Measurements from ENCODE around the gene DNTT. TPM values are rescaled to one million over a fixed set of nuclear protein-coding genes. Genes with fewer than 3 reads are reported as not detected.

The DNTT gene
- polyA plus RNA-seq, result not detected

DNA sequence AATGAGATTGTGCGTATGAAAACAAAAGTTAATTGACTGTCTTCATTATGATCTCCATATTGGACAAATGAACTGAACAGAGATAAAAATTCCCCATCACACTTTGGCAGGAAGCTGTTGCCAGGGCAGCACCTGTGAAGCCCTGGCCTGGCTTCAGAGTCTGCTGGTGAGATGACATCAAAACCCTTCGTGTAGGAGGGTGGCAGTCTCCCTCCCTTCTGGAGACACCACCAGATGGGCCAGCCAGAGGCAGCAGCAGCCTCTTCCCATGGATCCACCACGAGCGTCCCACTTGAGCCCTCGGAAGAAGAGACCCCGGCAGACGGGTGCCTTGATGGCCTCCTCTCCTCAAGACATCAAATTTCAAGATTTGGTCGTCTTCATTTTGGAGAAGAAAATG, at the start of gene DNTT:
Gene DNTT (plus strand): TSS at position 205 of the 400 bp plus-strand sequence. CDS start 64 bp downstream, at position 269.
- 83 to 91% (median 85%) methylated on average over 8 of the region's 8 CpGs for WGBS, 3 donors
- no peak within 1 kb of the TSS for H3K27ac ChIP-seq (ENCODE audit: low read depth, low read length)

DNA sequence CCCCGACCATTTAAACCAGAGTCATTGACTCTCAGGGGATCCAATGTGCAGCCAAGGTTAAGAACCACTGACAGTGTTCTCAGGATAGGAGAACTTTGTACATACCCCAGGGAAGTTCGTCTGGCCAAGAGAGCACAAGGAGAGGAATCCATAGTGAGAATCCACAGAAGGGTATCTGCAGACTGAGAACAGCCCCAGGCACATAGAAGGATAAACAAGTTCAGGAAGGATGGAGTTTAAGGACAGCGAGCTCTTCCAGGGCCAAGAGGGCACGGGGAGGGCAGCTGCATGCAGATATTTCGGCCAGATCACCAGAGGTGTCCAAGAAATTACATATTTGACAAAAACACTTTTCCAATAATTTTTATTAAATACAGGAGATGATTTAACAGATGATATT, 49.3 kb upstream of the DNTT start:
- WGBS, 3 donors, result 76 to 91% (median 78%) methylated on average over 5 of the region's 5 CpGs
- no peak overlapping the region for H3K27ac ChIP-seq (ENCODE audit: low read depth, low read length)

DNA sequence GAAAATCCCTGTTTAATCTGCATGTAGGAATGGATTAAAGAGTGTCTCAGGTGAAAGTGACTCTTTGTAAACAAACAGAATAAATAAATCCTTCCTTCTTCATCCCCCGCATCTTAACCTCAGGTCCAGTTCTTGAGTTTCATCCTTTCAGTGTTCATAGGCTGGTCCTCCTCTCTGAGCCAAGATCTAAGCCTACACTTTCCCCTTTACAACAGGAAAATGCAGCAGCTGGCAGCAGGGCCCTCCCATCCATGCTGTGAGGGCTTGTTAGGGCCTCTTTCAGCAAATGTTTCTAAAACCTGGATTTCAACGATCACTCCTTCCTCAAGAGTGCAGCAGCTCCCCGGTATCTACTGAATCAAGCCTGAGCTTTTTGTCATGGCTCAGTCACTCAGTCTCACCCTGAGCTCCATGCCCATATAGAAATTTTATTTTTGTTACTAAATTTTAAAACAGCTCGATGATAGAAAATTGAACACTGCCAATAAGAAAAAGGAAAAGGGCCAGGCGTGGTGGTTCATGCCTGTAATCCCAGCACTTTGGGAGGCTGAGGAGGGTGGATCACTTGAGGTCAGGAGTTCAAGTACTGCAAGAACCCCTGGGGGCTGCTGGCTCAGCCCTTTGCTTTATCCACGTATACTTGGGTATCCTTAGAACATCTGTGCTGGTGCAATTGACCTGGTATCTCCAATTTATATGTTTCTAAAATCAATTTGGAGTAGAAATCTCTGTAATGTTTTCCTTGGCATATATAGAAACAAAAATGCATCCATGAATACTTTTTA, 48.5 kb upstream of the DNTT start:
- 70 to 74% (median 71%) methylated on average over 6 of the region's 6 CpGs for WGBS, 3 donors
- H3K27ac ChIP-seq (ENCODE audit: low read depth, low read length), result no peak overlapping the region

DNA sequence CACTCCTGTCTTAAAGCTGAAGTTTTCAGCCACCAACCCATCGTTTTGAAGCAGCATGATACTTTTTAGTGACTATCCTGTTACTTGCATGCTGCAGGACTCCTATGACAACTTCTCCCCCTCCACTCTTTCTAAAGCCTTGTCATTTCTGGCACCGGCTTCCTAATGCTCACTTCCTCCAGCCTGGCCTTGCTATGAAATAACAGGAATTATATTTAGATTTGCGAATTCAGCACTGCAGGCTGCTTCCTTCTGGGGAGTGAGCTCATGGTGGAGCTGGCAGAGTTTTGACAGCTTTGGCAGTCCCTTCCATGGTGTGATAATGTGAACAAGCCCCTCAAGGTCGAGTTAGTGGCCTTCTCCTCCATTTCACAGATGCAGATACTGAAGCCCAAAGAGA, 46.3 kb upstream of the DNTT start:
- H3K27ac ChIP-seq (ENCODE audit: low read depth, low read length), result no peak overlapping the region
- 17 to 20% (median 18%) methylated on average over 4 of the region's 4 CpGs for WGBS, 3 donors

- 60 to 79% (median 70%) methylated on average over 6 of the region's 6 CpGs for WGBS, 3 donors
- H3K27ac ChIP-seq (ENCODE audit: low read depth, low read length), result no peak overlapping the region
Observed at GRCh38 chr10:96259150-96259549, 45.1 kb upstream of the DNTT start.

DNA sequence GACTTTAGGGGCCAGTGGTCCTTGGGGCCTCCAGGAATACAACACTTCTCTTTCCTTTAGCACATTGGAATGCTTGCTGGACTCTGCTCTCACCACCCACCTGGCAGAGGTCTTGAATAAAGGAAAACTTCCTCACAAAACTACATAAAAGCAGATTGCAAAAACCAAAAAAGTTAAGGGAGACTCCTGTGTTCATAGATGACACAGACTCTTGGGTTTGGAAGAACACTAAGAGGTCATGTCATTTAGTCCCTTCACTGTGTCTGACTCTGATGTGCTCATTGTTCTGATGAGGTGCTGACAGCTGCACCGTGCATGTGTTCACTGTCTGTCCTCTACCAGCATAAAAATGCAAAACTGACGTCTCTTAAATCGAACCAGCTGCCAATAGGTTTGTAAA, 44.2 kb upstream of the DNTT start:
- H3K27ac ChIP-seq (ENCODE audit: low read depth, low read length), result no peak overlapping the region
- WGBS, 3 donors, result 75 to 82% (median 78%) methylated on average over 3 of the region's 3 CpGs

DNA sequence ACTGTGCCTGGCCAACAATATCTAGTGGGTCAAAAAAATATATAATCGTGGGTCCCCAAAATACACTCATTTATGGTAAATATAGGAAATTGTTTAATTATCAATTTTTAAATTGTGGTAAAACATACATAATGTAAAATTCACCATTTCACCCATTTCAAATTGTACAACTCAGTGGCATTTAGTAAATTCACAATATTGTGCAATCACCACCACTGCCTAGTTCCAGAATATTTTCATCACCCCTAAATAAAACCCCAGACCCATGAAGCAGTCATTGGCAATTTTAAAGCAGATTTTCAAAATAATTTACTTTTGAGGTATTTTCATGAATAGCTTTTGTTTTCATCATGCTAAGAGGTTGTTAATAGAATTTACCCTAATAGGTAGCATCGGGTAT, 43.1 kb upstream of the DNTT start:
- no peak overlapping the region for H3K27ac ChIP-seq (ENCODE audit: low read depth, low read length)
- WGBS, 3 donors, result 92 to 96% (median 94%) methylated on average over 2 of the region's 2 CpGs

DNA sequence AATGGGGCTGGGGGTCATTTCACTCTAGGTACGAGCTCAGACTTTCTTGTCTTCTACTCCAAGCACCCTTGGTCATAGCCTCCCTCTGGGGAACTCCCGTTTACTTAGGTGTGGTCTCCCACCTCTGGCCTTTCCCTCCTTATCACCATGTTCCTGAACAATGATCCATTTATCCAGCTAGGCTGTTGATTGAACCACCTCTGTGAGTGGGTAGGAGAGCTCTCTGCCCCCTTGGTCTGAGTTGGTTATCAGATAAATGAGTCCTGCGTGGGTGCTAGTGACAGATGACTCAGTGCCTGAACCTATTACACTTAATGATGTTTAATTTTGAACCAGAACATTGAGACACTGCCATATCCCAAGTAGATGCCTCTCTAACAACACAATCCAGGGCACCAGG, 42.3 kb upstream of the DNTT start:
- no peak overlapping the region for H3K27ac ChIP-seq (ENCODE audit: low read depth, low read length)
- 58 to 81% (median 74%) methylated on average over 3 of the region's 3 CpGs for WGBS, 3 donors

GRCh38 chr10:96263176-96263575, 41.1 kb upstream of the DNTT start:
- WGBS, 3 donors, result 89 to 94% (median 90%) methylated on average over 4 of the region's 4 CpGs
- H3K27ac ChIP-seq (ENCODE audit: low read depth, low read length), result no peak overlapping the region

- WGBS, 3 donors, result 81 to 90% (median 83%) methylated on average over 4 of the region's 4 CpGs
- no peak overlapping the region for H3K27ac ChIP-seq (ENCODE audit: low read depth, low read length)
Observed at GRCh38 chr10:96263669-96264068, 40.6 kb upstream of the DNTT start.

- no peak overlapping the region for H3K27ac ChIP-seq (ENCODE audit: low read depth, low read length)
- WGBS, 3 donors, result 86 to 96% (median 94%) methylated on average over 4 of the region's 4 CpGs
Observed at GRCh38 chr10:96264938-96265337, 39.3 kb upstream of the DNTT start.

DNA sequence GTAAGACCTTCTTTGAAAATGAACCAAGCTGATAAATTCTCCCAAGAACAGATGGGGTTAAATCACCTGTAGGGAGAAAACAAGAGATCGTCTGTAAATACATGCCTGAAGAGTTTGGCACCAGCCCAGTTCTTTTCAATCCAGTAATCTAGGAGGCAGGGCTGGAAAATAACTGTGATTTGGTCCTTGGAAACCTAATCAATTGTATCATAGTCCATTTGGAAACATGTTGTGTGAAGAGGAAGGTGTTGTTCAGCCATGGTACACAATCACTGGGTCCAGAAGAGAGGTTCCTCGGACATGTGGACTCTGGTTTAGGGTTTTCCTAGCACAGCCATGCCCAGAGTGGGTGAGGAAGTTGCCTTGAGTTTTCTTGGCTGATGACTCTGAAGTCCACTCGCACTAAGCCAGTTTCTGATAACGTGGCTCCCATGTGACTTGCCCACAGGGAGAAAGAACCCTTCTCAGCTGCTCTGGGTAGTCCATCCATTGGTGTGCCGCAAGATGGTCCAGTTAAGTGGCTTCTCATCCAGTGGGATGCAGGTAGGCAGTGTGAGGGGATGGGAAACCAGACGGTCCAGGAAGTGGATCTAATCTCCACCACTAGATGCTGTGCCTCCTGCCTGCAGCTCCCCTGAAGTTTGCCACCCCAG, 38.0 kb upstream of the DNTT start:
- no peak overlapping the region for H3K27ac ChIP-seq (ENCODE audit: low read depth, low read length)
- WGBS, 3 donors, result 42 to 81% (median 78%) methylated on average over 6 of the region's 6 CpGs

- WGBS, 3 donors, result 81 to 83% (median 81%) methylated on average over 4 of the region's 4 CpGs
- H3K27ac ChIP-seq (ENCODE audit: low read depth, low read length), result no peak overlapping the region
Observed at GRCh38 chr10:96267234-96267705, 37.0 kb upstream of the DNTT start.

- 59 to 87% (median 81%) methylated on average over 2 of the region's 2 CpGs for WGBS, 3 donors
- H3K27ac ChIP-seq (ENCODE audit: low read depth, low read length), result no peak overlapping the region
Observed at GRCh38 chr10:96268341-96268909, 35.8 kb upstream of the DNTT start.

DNA sequence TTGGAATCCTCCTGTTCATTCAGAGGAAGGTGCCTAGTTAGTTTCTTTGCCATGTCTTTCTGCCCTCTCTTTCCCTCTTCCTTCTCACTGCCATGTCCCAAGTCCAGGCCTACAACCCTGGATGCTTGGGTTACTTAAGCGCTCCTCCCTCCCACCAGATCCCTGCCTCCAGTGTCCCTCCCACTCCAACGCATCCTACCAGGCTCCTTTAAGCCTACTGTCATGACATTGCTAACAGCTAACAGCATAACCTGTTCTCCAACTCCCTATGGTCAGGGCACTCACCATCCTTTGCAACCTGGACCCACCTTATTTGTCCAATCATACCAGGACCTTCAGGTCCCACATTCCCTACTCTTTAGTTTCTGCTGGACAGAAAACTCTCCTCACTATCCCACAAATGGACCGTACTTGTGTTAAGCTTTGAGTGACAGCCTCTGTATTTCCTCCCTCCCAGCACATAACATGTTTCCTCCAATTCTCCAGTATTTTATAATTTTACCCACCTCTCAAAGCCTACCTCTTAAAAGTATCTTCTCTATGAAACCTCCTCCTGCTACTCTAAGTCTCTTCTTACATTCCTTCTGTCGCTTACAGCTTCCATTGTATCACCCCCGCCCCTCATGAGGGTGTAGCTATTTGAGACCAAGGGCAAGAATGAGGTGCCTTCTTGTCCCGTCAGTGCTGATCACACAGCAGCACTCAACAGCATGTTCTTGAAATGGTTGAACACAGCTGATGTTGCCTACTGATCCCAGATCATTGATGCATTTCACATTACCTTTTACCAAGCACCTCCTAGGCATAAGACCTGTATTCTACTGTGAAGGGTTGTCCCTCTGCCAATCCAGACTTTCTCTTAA, 34.6 kb upstream of the DNTT start:
- no peak overlapping the region for H3K27ac ChIP-seq (ENCODE audit: low read depth, low read length)
- WGBS, 3 donors, result 54 to 84% (median 82%) methylated on average over 6 of the region's 6 CpGs

- 31 to 86% (median 86%) methylated on average over 2 of the region's 2 CpGs for WGBS, 3 donors
- no peak overlapping the region for H3K27ac ChIP-seq (ENCODE audit: low read depth, low read length)
Observed at GRCh38 chr10:96270571-96270970, 33.7 kb upstream of the DNTT start.

DNA sequence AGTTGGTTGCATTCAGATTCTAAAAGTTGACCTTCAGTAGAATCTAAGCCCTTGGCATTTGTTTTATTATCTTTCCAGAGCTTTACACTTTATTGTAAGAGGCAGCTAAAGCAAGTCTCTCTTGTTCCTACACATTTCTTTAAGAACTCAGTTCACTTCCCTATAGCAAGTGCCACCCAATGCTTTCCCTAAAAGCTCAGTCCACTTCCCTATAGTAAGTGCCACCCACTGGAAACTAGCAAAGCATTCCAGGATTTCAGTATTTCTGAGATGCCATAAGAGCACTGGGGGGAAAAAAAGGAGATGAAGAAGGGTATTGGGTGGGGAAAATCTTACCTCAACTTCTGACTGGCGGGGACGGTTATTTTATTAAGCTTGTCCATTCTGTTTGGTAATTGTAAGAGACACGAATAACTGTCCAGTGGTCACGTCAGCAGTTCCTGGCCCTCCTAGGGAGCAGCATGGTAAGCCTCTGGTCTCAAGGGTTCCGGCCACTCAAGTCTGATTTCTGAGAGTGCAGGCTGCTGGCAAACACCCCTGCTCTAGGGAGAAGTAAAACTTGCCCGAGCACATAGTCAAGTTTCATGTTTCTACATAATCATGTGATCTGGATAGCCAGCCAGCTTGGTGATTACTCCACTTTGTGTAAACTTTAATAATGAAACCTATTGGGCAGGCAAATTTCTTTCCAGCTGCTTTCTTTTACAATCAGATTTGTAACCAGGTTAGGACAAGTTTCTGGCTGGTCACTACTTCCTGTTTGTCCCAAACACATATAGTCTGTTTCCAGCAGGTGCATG, 33.0 kb upstream of the DNTT start, which contains the start of gene BLNK:
Gene BLNK (minus strand): TSS at position 554 of the 800 bp plus-strand sequence. CDS start 171 bp downstream, at position 383.
- 15 to 45% (median 34%) methylated on average over 6 of the region's 6 CpGs for WGBS, 3 donors
- H3K27ac ChIP-seq (ENCODE audit: low read depth, low read length), result no peak within 1 kb of the TSS
